IMR-90 (cell line): Measurements from ENCODE around the gene CFP.
A peak's percentile ranks its signal among the peaks of the same experiment; 100 is the strongest.

Experiments
- CEBPB ChIP-seq: IDR thresholded peaks from 2 replicates; pipeline ENCODE4 v1.6.1; 2012; ENCODE audit warnings: low read depth, low read length, improper control_type of control experiment
- FOS ChIP-seq: fragments of 150-350 bp; IDR thresholded peaks from 2 replicates; pipeline ENCODE4 v1.6.1; 2016; ENCODE audit warnings: low read depth, low read length
- MAZ ChIP-seq: IDR thresholded peaks from 2 replicates; pipeline ENCODE4 v1.6.1; 2012; ENCODE audit warnings: low read depth, mild to moderate bottlenecking, low read length, improper control_type of control experiment, moderate library complexity, borderline replicate concordance
- NFE2L2 ChIP-seq: fragments of 150-350 bp; IDR thresholded peaks from 2 replicates; pipeline ENCODE4 v1.6.1; 2016; ENCODE audit warnings: low read depth, mild to moderate bottlenecking, low read length
- POLR2A ChIP-seq: IDR thresholded peaks from 2 replicates; pipeline ENCODE4 v1.6.1; 2012; ENCODE audit warnings: mild to moderate bottlenecking, low read depth, low read length
- RAD21 ChIP-seq: IDR thresholded peaks from 2 replicates; pipeline ENCODE4 v1.6.1; 2012; ENCODE audit warnings: low read length, improper control_type of control experiment
- RFX5 ChIP-seq: IDR thresholded peaks from 2 replicates; pipeline ENCODE4 v1.8.0; 2012; ENCODE audit warnings: low read depth, mild to moderate bottlenecking, low read length, moderate library complexity
- SMC3 ChIP-seq: fragments of 150-350 bp; IDR thresholded peaks from 2 replicates; pipeline ENCODE4 v1.6.1; 2016; ENCODE audit warnings: low read depth, mild to moderate bottlenecking, antibody characterized with exemption, low read length, moderate library complexity
- USF2 ChIP-seq: fragments of 150-350 bp; IDR thresholded peaks from 2 replicates; pipeline ENCODE4 v1.6.1; 2017; ENCODE audit warnings: mild to moderate bottlenecking, antibody characterized with exemption, low read length, low read depth
- TF ChIP-seq, protein P1 (sequence below): conservative IDR thresholded peaks from 2 replicates; pipeline ENCODE4 v1.5.1; 2012; ENCODE audit warnings: mild to moderate bottlenecking, low read depth, low read length, improper control_type of control experiment

DNA sequence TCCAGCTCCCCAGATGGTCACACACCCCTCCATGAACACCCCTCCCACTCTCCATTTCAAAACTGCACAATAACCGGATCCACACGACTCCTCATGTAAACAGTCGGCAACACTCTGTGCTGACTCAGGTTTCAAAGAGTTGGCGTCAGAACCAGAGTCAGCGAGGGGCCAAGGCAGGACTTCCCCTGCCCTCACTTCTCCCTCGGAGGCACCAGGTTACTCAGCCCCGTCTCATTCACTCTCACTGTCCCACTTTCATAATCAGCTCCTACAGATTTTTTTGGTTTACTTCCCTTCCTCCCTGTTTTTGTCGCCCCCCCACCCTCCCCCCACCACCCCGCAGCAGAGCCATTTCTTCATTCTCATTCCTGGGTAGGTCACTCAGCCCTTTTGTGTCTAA is 50.2 kb downstream of the CFP start:
- no peak for TF ChIP-seq SMC3
- TF ChIP-seq CEBPB, result peak; percentile 63
- TF ChIP-seq POLR2A, result no peak
- TF ChIP-seq RFX5, result no peak
- TF ChIP-seq, protein P1, sequence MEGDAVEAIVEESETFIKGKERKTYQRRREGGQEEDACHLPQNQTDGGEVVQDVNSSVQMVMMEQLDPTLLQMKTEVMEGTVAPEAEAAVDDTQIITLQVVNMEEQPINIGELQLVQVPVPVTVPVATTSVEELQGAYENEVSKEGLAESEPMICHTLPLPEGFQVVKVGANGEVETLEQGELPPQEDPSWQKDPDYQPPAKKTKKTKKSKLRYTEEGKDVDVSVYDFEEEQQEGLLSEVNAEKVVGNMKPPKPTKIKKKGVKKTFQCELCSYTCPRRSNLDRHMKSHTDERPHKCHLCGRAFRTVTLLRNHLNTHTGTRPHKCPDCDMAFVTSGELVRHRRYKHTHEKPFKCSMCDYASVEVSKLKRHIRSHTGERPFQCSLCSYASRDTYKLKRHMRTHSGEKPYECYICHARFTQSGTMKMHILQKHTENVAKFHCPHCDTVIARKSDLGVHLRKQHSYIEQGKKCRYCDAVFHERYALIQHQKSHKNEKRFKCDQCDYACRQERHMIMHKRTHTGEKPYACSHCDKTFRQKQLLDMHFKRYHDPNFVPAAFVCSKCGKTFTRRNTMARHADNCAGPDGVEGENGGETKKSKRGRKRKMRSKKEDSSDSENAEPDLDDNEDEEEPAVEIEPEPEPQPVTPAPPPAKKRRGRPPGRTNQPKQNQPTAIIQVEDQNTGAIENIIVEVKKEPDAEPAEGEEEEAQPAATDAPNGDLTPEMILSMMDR, result no peak
- TF ChIP-seq FOS, result peak; percentile 62
- no peak for TF ChIP-seq USF2
- no peak; the same call in 1 of the 2 replicates for TF ChIP-seq MAZ
- TF ChIP-seq RAD21, result no peak
- TF ChIP-seq NFE2L2, result peak; percentile 57; the same call in 1 of the 2 replicates
